Activated T-cell treated with anti-CD3 and anti-CD28 coated beads, Interleukin-2, amount 50 U/mL, for 48 hours (primary cell): ENCODE results near the gene LGR4.
"Not testable (repeated sequence)": the region's sequence is repeated elsewhere in the genome, so short reads cannot be mapped to it uniquely, and the experiment has no call there.

Experiments used
- DNase-seq, 2 experiments: peaks; one replicate each; pipeline ENCODE4 v3.0.0-alpha.2; 2020

LGR4 gene

DNA sequence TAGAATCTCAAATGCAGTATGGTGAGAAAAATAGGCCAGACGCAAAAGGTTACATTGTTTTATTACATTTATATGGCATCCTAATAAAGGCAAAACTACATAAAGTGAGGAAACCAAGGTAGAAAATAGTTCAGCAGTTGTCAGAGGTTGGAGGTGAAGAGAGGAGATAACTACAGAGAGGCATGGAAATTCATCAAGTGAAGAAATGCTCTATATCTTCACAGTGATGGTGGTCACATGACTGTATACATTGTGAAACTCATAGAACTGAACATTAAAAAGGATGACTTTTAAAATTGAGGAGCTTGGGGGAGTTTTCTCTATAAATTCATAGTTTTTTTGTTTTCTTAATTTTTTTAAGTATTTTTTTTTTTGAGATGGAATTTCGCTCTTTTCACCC lies 14.4 kb downstream of the LGR4 start:
- no peak for DNase-seq

DNA sequence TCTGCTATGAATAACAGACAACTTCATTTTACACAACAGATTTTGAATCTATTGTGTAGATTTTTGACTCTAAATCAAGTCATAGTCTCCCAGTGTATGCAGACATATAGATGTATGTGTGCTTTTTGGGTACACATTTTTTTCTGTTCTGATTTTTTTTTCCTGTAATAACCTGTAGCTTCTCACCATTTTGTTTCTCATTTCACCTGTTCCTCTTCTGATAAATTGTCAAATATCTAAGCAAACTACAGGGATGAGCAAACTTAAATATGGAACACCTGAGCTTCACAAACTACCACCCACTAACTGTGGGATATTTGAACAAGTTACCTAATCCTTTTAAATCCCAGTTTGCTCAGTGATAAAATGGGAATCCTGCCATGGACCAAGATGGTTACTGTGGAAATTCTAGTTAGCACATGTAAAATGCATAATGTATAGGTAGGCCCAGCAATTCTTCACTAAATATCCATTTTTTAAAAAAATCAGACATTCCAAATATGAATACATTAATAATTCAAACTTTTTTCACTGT lies 15.7 kb downstream of the LGR4 start:
- no peak for DNase-seq

GRCh38 chr11:27456140-27456794 lies 16.3 kb downstream of the LGR4 start:
- DNase-seq: no peak

DNA sequence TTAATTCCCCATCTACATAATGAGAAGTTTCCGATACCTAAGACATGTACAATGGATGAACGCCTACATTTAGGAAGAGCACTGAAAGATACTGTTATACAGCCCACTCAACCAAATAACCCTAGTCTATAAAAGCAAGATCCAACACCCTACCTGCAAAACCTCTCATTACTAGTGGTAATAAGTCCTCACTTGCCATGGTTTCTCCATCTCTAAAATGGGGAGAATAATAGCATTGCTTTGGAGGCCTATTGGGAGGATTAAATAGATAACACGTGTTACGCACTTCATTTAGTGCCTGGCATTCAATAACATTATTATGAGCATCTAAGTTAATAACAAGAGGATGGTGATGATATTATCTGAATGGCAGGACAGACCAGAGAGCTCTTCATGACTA lies 16.9 kb downstream of the LGR4 start:
- no peak for DNase-seq

GRCh38 chr11:27453701-27454100 lies 18.9 kb downstream of the LGR4 start:
- no peak for DNase-seq

DNA sequence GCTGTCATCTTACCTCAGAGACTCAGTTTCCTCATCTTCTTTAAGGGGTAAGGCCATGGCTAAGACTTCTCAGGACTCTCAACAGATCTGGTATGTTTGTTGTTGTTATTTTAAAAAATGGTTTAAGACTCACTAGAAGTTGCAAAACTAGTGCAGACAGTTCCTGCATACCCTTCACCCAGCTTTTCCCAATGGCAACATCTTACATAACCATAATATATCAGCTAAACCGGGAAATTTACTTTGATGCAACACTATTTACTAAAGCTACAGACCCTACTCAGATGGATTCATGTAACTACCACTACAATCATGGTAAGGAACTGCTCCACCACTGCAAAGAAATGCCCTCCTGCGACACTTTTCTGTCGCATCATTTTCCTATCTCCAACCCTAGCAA lies 20.4 kb downstream of the LGR4 start:
- DNase-seq: no peak

DNA sequence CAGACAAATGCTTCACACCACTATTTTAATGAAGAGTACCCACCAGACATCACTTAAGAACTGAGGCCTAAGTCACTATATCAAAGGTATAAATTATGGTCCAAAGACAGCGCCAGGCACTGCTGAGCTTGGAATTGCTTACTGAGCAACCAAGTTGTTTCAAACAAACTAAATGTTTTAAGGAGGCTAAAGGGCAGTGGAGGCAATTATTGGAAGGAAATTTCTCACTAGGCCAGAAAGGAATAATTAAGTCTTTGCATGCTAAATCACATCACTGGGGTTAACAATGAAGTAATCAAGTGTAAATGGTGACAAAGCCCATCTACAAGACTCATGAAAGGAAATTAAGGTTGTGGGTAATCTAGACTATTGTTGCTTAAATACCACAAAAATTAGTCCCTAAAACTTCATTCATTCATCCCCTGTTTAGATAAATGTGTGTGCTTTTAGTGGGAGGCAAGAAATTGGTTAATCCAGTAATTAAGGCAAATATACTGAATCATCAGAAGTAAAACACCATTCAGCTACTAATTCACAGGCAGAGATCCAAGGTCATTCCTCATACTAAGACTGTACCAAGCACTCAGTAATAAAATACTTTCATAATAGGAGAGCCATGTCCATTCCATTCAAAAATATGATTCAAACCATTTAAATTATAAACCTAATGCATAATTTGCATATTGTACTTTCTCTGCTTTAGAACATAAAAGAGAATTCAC lies 21.2 kb downstream of the LGR4 start:
- DNase-seq: no peak

- DNase-seq: not testable (repeated sequence)
Observed at GRCh38 chr11:27448184-27448540, 24.4 kb downstream of the LGR4 start.

DNA sequence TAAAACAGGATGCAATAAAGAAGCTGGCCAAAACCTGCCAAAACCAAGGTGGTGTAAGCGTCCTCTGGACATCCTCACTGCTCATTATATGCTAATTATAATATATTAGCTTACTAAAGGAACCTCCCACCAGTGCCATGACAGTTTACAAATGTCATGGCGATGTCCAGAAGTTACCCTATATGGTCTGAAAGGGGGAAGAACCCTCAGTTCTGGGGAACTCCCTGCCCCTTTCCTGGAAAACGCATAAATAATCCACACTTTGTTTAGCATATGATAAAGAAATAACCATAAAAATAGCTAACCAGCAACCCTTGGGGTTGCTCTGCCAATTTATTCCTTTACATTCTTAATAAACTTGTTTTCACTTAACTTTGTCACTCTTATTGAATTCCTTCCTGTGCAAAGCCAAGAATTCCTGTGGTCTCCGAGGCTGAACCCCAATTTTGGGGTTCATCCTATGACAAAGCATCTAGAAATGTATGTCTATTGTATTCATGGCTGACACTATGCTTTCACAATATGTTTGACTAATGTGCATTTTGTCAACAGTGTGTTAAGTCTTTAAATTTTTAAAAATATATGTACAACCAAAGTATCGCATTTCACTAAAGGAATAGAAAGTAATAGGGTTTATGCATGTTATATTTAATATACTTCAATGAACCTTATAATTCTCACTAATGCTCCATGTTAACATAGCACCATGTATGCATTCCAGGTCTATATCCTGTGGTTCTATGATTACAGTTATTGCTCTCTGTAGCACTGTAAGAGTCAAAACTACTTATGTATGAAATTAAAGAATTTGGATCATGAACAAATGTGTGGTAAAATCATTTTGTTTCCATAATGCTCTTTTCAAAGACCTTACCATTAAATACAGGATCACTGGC lies 25.1 kb downstream of the LGR4 start:
- DNase-seq: no peak

DNA sequence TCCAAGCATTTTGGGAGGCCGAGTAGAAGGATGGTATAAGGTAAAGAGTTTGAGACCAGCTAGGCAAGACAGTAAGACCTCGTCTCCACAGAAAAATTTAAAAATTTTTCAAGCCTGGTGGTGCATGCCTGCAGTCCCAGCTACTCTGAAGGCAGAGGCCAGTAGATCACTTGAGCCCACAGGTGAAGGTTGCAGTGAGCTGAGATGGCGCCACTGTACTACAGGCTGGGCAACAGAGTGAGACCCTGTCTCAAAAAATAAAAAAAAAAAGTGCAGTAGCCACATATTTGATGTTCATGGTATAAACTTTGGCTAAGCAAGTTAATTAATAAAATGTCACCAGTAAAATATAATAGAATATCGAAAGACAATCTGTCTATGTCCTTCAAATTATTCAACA lies 27.0 kb downstream of the LGR4 start:
- no peak for DNase-seq

- no peak for DNase-seq
Observed at GRCh38 chr11:27444801-27445215, 27.8 kb downstream of the LGR4 start.

- DNase-seq: no peak
Observed at GRCh38 chr11:27443746-27444507, 28.7 kb downstream of the LGR4 start.

DNA sequence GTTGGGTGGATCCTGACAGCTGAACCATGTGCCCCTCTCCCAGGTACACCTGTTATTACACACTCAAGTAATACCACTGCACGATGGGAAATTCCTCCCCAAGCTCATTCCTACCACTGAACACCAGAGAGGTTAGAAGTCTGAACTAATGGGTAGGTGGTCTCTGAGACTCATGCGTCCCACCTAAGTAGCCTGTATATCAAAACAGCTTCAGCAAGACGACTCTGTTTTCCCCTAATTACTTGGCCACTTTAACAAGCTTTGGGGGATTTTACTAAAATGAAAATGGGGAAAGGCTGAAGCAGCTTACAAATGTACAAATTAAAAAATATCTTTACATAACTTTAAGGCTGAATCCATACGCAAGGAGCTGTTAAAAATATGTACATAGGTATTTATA lies 29.4 kb downstream of the LGR4 start:
- no peak for DNase-seq

GRCh38 chr11:27440090-27440489 lies 32.5 kb downstream of the LGR4 start:
- DNase-seq: no peak

DNA sequence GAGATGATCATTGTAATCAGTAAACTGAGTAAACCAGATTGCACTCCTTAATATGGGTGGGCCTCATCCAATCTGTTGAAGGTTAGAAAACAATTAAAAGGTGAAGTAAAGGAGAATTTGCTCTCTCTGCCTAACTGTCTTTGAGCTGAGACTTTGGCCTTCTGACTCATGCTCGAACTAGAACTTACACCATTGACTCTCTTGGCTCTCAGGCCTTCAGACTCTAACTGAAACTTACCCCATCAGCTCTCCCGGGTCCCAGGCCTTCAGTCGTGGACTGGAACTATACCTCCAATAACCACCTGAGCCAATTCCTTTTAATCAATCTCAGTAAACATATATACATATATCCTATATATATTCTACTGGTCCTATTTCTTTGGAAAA lies 34.0 kb downstream of the LGR4 start:
- DNase-seq: no peak

DNA sequence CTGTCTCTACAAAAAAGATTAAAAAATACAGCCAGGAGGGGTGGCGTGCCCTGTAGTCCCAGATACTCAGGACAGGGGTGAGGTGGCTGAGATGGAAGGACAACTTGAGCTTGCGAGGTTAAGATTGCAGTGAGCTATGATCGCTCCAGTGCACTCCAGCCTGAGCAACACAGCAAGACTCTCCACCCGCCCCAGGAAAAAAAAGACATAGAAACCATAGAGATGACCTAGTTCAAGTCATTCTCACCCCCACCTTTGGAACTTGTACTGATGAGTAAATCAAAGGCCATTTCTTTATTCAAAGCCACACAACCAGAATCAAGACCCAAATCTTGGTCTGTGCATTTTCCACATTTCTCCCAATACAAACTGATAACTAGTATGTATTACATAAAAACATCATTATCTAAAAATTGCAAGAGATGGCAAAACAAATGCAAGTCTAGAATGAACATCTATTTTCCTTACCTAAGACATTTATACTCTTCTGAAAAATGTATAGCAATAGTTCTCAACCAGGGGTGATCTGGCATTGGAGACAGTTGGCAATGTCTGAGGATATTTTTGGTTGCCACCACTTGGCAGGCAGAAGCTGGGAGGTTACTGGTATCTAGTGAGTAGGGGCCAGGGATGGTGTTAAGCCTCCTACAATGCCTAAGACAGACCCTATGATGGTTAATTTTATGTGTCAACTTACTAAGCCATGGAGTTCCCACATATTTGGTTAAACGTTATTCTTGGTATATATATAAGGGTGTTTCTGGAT lies 34.6 kb downstream of the LGR4 start:
- no peak for DNase-seq

- DNase-seq: no peak
Observed at GRCh38 chr11:27436916-27437315, 35.7 kb downstream of the LGR4 start.

- DNase-seq: no peak
Observed at GRCh38 chr11:27433742-27434141, 38.8 kb downstream of the LGR4 start.

DNA sequence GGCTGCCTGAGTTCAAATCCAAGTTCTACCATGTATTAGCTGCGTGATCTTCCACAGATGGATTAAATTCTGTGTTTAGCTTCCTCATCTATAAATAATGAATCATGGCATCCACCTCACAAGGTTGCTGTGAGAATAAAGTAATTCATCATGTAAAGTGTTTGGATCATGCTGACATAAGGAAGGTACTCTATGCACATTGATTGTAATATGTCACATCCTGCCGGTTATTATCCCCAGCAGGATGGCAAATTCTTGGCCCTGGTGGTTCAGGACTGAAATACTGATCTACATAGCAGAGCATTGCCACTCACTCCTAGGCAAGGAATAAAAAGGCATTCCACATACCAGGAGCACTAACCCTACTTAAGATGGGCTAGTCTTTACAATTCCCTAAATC lies 40.8 kb downstream of the LGR4 start:
- DNase-seq: no peak

DNA sequence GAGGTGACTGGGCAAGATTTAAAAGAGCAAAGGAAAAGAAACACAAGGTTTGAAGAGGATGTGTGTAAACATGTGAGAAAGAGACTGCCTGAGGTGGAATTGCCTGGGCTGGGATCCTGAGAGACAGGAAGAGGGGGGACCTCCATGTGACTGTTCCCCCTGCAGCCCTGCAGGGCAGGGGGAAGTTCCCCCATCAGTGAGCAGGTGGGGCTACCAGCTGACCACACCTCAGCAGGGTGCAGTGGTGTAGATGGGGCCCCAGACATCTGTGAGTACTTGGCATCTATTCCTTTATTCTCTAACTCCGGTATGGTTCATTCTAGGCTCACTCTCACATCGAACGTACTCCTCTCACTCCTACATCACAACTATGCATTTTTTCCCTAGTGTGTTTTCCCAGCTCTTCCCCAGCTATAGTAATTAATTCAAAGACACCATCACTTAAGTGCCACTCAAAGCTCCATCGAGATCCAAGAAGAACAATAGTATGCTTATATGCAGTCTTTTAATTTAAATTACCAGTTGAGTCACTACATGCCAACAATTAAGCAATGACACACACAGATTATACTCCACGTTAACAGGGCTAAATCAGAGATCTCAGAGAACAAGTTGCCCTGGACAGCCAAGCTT lies 42.7 kb downstream of the LGR4 start:
- DNase-seq: no peak

GRCh38 chr11:27427183-27427980 lies 45.2 kb downstream of the LGR4 start:
- no peak for DNase-seq
